ACHN (cell line): ENCODE measurements around the gene RAPGEF3.

ENCODE experiments used
- DNase-seq: peaks from one replicate; pipeline ENCODE4 v3.0.0-alpha.2; 2015
- in situ Hi-C: cut with HindIII; loops from 2 replicates; pipeline ENCODE4 v1.10.0; 2017; ENCODE audit warnings: low sequenced_read_pairs, low pct_ligation_motif_present, low pct_unique_long_range_greater_than_20kb

RAPGEF3 gene, protein sequence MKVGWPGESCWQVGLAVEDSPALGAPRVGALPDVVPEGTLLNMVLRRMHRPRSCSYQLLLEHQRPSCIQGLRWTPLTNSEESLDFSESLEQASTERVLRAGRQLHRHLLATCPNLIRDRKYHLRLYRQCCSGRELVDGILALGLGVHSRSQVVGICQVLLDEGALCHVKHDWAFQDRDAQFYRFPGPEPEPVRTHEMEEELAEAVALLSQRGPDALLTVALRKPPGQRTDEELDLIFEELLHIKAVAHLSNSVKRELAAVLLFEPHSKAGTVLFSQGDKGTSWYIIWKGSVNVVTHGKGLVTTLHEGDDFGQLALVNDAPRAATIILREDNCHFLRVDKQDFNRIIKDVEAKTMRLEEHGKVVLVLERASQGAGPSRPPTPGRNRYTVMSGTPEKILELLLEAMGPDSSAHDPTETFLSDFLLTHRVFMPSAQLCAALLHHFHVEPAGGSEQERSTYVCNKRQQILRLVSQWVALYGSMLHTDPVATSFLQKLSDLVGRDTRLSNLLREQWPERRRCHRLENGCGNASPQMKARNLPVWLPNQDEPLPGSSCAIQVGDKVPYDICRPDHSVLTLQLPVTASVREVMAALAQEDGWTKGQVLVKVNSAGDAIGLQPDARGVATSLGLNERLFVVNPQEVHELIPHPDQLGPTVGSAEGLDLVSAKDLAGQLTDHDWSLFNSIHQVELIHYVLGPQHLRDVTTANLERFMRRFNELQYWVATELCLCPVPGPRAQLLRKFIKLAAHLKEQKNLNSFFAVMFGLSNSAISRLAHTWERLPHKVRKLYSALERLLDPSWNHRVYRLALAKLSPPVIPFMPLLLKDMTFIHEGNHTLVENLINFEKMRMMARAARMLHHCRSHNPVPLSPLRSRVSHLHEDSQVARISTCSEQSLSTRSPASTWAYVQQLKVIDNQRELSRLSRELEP

DNA sequence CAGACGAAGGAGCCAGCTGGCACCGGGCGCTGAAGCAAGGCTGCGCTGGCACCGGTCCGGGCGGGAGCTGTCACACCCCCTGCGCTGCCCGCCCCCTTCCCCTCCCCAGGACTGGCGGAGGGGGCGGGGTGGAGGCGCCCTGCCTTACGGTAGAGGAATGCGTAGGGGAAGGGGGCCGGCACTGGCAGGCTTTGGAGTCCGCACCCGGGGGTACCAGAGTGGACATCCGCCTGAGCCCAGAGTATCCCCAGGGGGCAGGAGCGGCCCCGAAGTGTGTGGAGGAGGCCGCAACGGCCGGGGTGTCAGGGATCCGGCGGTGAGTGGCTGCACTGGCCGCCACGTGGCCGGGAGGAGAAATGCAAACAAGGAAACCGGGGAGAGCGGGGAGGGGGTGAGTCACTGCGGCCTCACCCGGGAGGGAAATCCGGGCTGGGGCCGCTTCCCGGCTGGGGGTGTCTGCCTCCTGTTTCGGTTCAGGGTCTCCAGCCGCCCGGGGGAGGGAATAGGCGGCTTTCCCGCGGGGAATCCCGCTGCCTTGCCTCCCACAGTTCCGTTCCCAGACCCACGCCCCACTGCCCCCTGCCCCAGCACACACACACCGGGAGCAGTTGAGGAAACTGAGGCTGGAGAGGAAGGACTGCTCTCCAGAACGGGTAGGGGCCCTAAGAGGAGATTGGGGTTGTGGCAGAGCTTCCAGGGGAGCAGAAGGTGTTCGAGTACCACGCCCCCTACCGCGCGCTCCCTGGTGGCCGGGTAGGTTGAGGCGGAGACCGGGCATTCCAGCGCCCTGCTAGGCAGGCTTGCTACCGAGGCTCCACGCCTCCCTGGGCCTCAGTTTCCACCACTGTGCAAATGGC, at the start of gene RAPGEF3:
RAPGEF3 (minus strand) TSS at position 47 of the 857 bp plus-strand sequence. CDS start 324 bp downstream, outside the sequence.
- DNase-seq: peak; percentile 98
- in situ Hi-C loops: no loop called here

GRCh38 chr12:47808050-47808449, 49.4 kb upstream of the RAPGEF3 start:
- DNase-seq: no peak
- in situ Hi-C loops: no loop called here

GRCh38 chr12:47807338-47807737, 48.7 kb upstream of the RAPGEF3 start:
- in situ Hi-C loops: no loop called here

GRCh38 chr12:47805417-47805816, 46.7 kb upstream of the RAPGEF3 start:
- no peak for DNase-seq

More at GRCh38 chr12:47807338-47807737, 48.7 kb upstream of the RAPGEF3 start:
- no peak for DNase-seq

DNA sequence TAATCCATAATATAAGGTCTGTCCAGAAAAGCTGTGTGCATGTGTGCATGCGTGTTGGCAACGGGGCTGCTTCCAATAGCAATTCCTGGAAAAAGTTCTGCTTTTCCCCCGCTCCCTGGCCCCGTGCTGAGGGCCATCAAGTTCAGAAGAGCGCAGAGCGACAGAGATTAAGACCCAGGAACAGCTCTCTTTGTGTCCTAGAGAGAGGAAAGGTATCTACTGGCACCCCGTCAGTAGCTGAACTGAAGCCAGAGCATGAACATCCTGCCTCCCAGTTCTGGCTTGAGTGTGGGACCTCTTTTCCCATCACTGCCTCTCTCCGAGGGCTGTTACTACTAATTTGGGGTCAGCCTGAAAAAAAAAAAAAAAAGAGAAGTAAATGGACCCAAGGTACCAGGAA, 45.5 kb upstream of the RAPGEF3 start:
- no peak for DNase-seq
- in situ Hi-C loops: no loop called here

More at GRCh38 chr12:47805417-47805816, 46.7 kb upstream of the RAPGEF3 start:
- in situ Hi-C loops: no loop called here

DNA sequence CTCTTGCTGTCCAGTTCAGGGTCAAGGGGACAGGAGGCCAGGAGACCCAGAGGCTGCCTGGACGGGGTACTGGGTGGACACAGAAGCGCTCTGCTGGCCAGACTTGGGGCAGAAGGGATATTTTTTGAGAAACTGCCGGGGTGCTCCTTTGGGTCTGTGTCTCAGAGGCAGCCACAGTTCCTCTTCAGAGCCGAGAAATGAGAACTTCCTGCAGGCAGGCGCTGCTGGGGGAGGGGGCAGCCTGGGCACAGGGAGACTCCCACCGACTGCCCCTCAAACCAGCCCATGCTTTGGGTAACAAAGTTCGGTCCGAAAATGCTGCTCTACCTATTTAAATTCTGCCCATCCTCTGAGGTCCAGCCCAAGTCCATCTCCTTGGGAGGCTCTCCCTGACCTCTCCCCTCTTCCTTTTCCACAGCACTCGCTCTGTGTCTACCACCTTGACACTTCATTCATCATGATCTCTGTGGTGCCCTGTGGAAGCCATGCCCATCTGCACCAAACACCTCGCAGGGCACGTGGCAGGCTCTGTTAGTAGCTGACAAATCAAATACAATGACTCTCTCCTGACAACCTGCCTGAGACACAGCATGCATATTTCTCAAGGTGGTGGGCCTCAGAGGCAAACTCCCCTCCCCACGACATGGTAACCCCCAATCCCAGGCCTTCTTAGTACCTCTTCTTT, 44.7 kb upstream of the RAPGEF3 start:
- DNase-seq: no peak
- in situ Hi-C loops: no loop called here

DNA sequence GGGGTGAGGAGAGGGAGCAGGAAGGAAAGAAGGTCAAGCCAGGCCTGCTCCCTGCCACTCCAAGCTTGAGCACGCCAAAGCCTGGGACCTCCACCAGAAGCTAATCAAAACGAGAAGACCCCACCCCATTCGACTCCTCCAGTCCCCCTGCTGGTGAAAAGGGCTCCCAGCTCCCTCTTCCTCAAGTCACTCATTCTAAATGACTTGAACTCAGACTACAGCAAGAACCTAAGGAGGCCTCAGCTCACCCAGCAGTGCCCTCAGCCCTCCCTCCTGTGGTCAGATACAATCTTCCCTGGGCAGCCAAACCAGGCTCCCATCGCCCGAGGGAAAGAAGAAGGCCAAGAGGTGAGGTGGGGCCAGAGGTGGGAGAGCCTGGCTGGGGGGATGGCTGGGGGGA, 43.6 kb upstream of the RAPGEF3 start:
- no peak for DNase-seq
- in situ Hi-C loops: no loop called here

DNA sequence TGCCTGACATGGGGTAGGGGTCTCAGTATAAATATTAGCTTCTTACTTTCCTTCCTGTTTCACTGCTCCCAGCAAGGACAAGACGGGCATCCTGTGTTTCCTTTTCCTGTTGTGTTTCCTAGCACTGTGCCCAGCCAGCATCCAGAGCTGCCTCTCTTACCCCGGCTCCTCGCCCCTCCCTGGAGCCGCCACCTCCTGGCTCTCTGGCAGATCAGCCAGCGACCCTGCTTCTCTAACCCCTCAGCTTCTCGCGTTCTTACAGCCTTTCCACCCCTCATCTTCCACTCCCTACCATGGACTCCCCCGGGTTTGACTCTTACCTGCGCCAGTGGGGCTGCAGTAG, 43.2 kb upstream of the RAPGEF3 start:
- in situ Hi-C loops: no loop called here
- no peak for DNase-seq

GRCh38 chr12:47801170-47801903, 42.7 kb upstream of the RAPGEF3 start:
- DNase-seq: no peak
- in situ Hi-C loops: no loop called here

GRCh38 chr12:47800582-47800981, 41.9 kb upstream of the RAPGEF3 start:
- no peak for DNase-seq
- in situ Hi-C loops: no loop called here

GRCh38 chr12:47799357-47799955, 40.8 kb upstream of the RAPGEF3 start:
- no peak for DNase-seq
- in situ Hi-C loops: no loop called here

- in situ Hi-C loops: no loop called here
These were observed 39.8 kb upstream of the RAPGEF3 start for GRCh38 chr12:47798382-47798948.

GRCh38 chr12:47797441-47797840, 38.8 kb upstream of the RAPGEF3 start:
- in situ Hi-C loops: no loop called here
- DNase-seq: peak; percentile 53

More at GRCh38 chr12:47798382-47798948, 39.8 kb upstream of the RAPGEF3 start:
- no peak for DNase-seq

- in situ Hi-C loops: no loop called here
- no peak for DNase-seq
These were observed 37.2 kb upstream of the RAPGEF3 start for GRCh38 chr12:47795814-47796411.

GRCh38 chr12:47795121-47795813, 36.6 kb upstream of the RAPGEF3 start:
- no peak for DNase-seq
- in situ Hi-C loops: no loop called here

DNA sequence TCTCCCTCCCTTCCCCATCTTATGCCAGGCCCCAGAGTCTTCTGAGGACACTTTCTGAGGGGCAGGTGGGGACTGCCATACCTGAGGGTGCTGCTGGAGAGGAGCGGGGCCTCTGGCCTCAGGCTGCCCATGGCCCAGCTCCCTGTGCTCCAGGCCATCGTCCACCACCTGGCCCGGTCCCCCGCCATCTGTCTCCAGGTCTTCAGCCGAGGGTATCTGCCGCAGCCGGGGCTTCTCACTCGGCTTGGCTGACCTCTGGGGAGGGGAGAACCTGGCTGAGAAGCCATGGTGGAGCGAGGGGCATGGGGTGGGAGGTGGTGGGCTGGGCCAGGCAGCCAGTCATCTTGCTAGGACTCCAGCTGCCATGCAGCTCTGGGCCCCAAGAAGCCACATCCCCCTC, 36.0 kb upstream of the RAPGEF3 start:
- in situ Hi-C loops: no loop called here
- DNase-seq: no peak
